GM23338 (cell line): ENCODE measurements around the gene SFXN5. TPM values are rescaled to one million over a fixed set of nuclear protein-coding genes. Genes with fewer than 3 reads are reported as not detected.

Experiments
- ATAC-seq: fragments of 200-7000 bp; cut with Tn5 transposase; 3 replicates; pipeline ENCODE4 v1.9.1; 2020
- DNase-seq: peaks from one replicate; pipeline ENCODE4 v3.0.0-alpha.2; 2015; ENCODE audit warnings: low spot score
- H2AFZ ChIP-seq: fragments of 200-600 bp; sonication (generic); 2 replicates; pipeline ENCODE4 v1.8.0; 2016; ENCODE audit warnings: antibody characterized with exemption, mild to moderate bottlenecking, moderate library complexity
- H3F3A ChIP-seq: fragments of 200-600 bp; sonication (generic); replicated peaks from 2 replicates; pipeline ENCODE4 v1.8.0; 2017; ENCODE audit warnings: antibody characterized with exemption, mixed run types, low read depth
- H3K27ac ChIP-seq: fragments of 200-600 bp; sonication (generic); 2 replicates; pipeline ENCODE4 v1.6.1; 2016; ENCODE audit warnings: low read depth
- H3K27me3 ChIP-seq: fragments of 200-600 bp; sonication (generic); 2 replicates; pipeline ENCODE4 v1.8.0; 2016; ENCODE audit warnings: mild to moderate bottlenecking, mixed run types, moderate library complexity; ENCODE audit not compliant: insufficient read depth
- H3K36me3 ChIP-seq: fragments of 200-600 bp; sonication (generic); 2 replicates; pipeline ENCODE4 v1.8.0; 2016; ENCODE audit warnings: mild to moderate bottlenecking; ENCODE audit not compliant: insufficient read depth
- H3K4me1 ChIP-seq: fragments of 200-600 bp; sonication (generic); 2 replicates; pipeline ENCODE4 v1.8.0; 2016; ENCODE audit warnings: mild to moderate bottlenecking, moderate library complexity; ENCODE audit not compliant: insufficient read depth
- H3K4me2 ChIP-seq: fragments of 200-600 bp; sonication (generic); 2 replicates; pipeline ENCODE4 v1.7.1; 2017; ENCODE audit warnings: mixed run types
- H3K4me3 ChIP-seq: fragments of 200-600 bp; sonication (generic); 2 replicates; pipeline ENCODE4 v1.6.1; 2016; ENCODE audit warnings: mixed run types
- H3K79me2 ChIP-seq: fragments of 200-600 bp; sonication (generic); replicated peaks from 2 replicates; pipeline ENCODE4 v1.8.0; 2017; ENCODE audit warnings: mild to moderate bottlenecking; ENCODE audit not compliant: insufficient read depth
- H3K9me2 ChIP-seq: fragments of 200-600 bp; sonication (generic); 2 replicates; pipeline ENCODE4 v1.8.0; 2017; ENCODE audit not compliant: insufficient read depth
- H4K20me1 ChIP-seq: fragments of 200-600 bp; sonication (generic); replicated peaks from 2 replicates; pipeline ENCODE4 v1.8.0; 2017; ENCODE audit warnings: mild to moderate bottlenecking; ENCODE audit not compliant: insufficient read depth
- H3K27ac Mint-ChIP-seq: 2 replicates; pipeline ENCODE4 v1.8.0; 2020; ENCODE audit warnings: inconsistent platforms, mild to moderate bottlenecking, moderate library complexity, mixed read lengths
- H3K27me3 Mint-ChIP-seq: 3 replicates; pipeline ENCODE4 v1.8.0; 2022; ENCODE audit warnings: low read depth, mild to moderate bottlenecking, moderate library complexity, mixed read lengths, inconsistent platforms; ENCODE audit not compliant: insufficient read depth, poor library complexity
- H3K36me3 Mint-ChIP-seq: 3 replicates; pipeline ENCODE4 v1.8.0; 2021; ENCODE audit warnings: low read depth, mild to moderate bottlenecking, inconsistent platforms, moderate library complexity, mixed read lengths
- H3K4me1 Mint-ChIP-seq: 3 replicates; pipeline ENCODE4 v1.8.0; 2020; ENCODE audit warnings: mild to moderate bottlenecking, inconsistent platforms, mixed read lengths
- H3K4me3 Mint-ChIP-seq: 3 replicates; pipeline ENCODE4 v1.8.0; 2021; ENCODE audit warnings: moderate library complexity, mild to moderate bottlenecking, inconsistent platforms, mixed read lengths
- H3K9me3 Mint-ChIP-seq: 3 replicates; pipeline ENCODE4 v1.8.0; 2020; ENCODE audit warnings: moderate library complexity, mild to moderate bottlenecking, inconsistent platforms, mixed read lengths
- CREB1 ChIP-seq: fragments of 250-450 bp; sonication (Bioruptor Pico); IDR thresholded peaks from 2 replicates; pipeline ENCODE4 v1.5.0; 2020; ENCODE audit warnings: low read depth, mild to moderate bottlenecking, moderate library complexity
- CTCF ChIP-seq, 2 experiments: fragments of 200-600 bp in 1 of 2; sonication (generic) in 1 of 2; conservative IDR thresholded peaks; 2 replicates each; pipeline versions ENCODE4 v1.5.1 to v1.6.1; 2016 to 2017; ENCODE audit warnings: antibody characterized with exemption in 2 of 2, low read depth in 2 of 2, mild to moderate bottlenecking in 2 of 2, moderate library complexity in 1 of 2
- EZH2phosphoT487 ChIP-seq: fragments of 200-600 bp; sonication (generic); IDR thresholded peaks from one replicate; pipeline ENCODE4 v1.8.1; 2018; ENCODE audit warnings: antibody characterized with exemption; ENCODE audit not compliant: unreplicated experiment
- JUNB ChIP-seq: IDR thresholded peaks from one replicate; pipeline ENCODE4 v1.6.1; 2016; ENCODE audit warnings: antibody characterized with exemption; ENCODE audit not compliant: unreplicated experiment
- POLR2AphosphoS5 ChIP-seq: IDR thresholded peaks from 2 replicates; pipeline ENCODE4 v1.6.1; 2016; ENCODE audit warnings: antibody characterized with exemption, low read depth
- REST ChIP-seq: IDR thresholded peaks from one replicate; pipeline ENCODE4 v1.6.1; 2018; ENCODE audit warnings: antibody characterized with exemption; ENCODE audit not compliant: unreplicated experiment
- ZNF114 ChIP-seq: fragments of 250-450 bp; sonication (Bioruptor Pico); IDR thresholded peaks from 2 replicates; pipeline ENCODE4 v1.5.0; 2020; ENCODE audit warnings: mild to moderate bottlenecking, moderate library complexity
- ZNF331 ChIP-seq: fragments of 250-450 bp; sonication (Bioruptor Pico); IDR thresholded peaks from 2 replicates; pipeline ENCODE4 v1.5.0; 2020; ENCODE audit warnings: low read depth, mild to moderate bottlenecking, moderate library complexity
- ZNF462 ChIP-seq: fragments of 250-450 bp; sonication (Bioruptor Pico); IDR thresholded peaks from 2 replicates; pipeline ENCODE4 v1.5.0; 2020; ENCODE audit warnings: mild to moderate bottlenecking, moderate library complexity
- polyA plus RNA-seq: library from polyadenylated mRNA; unstranded; fragments of >200 nt; fragmentation: Nextera tagmentation; extraction: Ambion mirVana; gene quantifications from 2 replicates; pipeline ENCODE4 v1.2.1, GENCODE V29; 2016
- total RNA-seq: library from RNA; depleted of rRNA; stranded (reverse); fragments of >200 nt; shearing (Covaris generic); gene quantifications from 2 replicates; pipeline ENCODE4 v1.2.3, GENCODE V29; 2014

The SFXN5 gene
- total and polyA plus RNA-seq, 2 experiments from 2014 or later: 23.6 to 25.8 TPM

- ATAC-seq (peak; percentile 11; the same call in 2 of the 3 replicates), DNase-seq (no peak)
- H4K20me1 ChIP-seq: no peaks in the 10 kb centered on the region
- no peaks in the 10 kb centered on the region for H3K4me1 ChIP-seq
- no peak for TF ChIP-seq CREB1 (CRISPR knock-in tag)
- TF ChIP-seq POLR2AphosphoS5: no peak
- TF ChIP-seq EZH2phosphoT487: no peak
- TF ChIP-seq JUNB: no peak
- no peak for TF ChIP-seq ZNF114 (CRISPR knock-in tag)
- TF ChIP-seq CTCF (conservative IDR thresholded peaks at IDR 0.05; ENCODE audit: low read depth in 2 of 2): no peak
- TF ChIP-seq ZNF331 (CRISPR knock-in tag): no peak
- TF ChIP-seq ZNF462 (CRISPR knock-in tag): no peak
- no peak for TF ChIP-seq REST
- peaks cover 9% of the 10 kb centered on the region for H3K27me3 Mint-ChIP-seq
- H3K9me2 ChIP-seq: no peaks in the 10 kb centered on the region
- no peak overlapping the region for H3K27ac Mint-ChIP-seq
- H3K27ac ChIP-seq: no peak overlapping the region
- no peak overlapping the region for H3K4me2 ChIP-seq
- no peaks in the 10 kb centered on the region for H3K27me3 ChIP-seq
- H3K36me3 Mint-ChIP-seq: no peaks in the 10 kb centered on the region
- no peak overlapping the region for H3K4me3 Mint-ChIP-seq
- H3K79me2 ChIP-seq: no peaks in the 10 kb centered on the region
- no peaks in the 10 kb centered on the region for H3K36me3 ChIP-seq
- no peak overlapping the region for H2AFZ ChIP-seq
- H3K4me1 Mint-ChIP-seq: peaks cover 24% of the 10 kb centered on the region
- H3K4me3 ChIP-seq: no peak overlapping the region
- no peaks in the 10 kb centered on the region for H3K9me3 Mint-ChIP-seq
- no peaks in the 10 kb centered on the region for H3F3A ChIP-seq
Measured at GRCh38 chr2:72989770-72990556, 81.5 kb downstream of the SFXN5 start.
